Central memory CD8-positive, alpha-beta T cell (primary cell): ENCODE data around the gene ZNF821.
A peak's percentile ranks its signal among the peaks of the same experiment; 100 is the strongest.
"Not testable (repeated sequence)": the region's sequence is repeated elsewhere in the genome, so short reads cannot be mapped to it uniquely, and the experiment has no call there.

Experiments
- ATAC-seq: fragments of 150-1000 bp; cut with Tn5 transposase; replicated peaks from 2 replicates; pipeline ENCODE4 v1.10.0; 2022; ENCODE audit warnings: mild to moderate bottlenecking, moderate FRiP score, moderate number of reproducible peaks; ENCODE audit not compliant: poor library complexity, severe bottlenecking; ENCODE audit errors: extremely low read depth
- DNase-seq, 2 donors: peaks; one replicate each; pipeline ENCODE4 v3.0.0; 2021; ENCODE audit warnings: low spot score in 2 of 2
- H3K27ac Mint-ChIP-seq: one replicate; pipeline ENCODE4 v1.8.0; 2022; ENCODE audit warnings: low read depth, mild to moderate bottlenecking, moderate library complexity, mixed read lengths
- H3K27me3 Mint-ChIP-seq: one replicate; pipeline ENCODE4 v1.8.0; 2022; ENCODE audit warnings: mixed read lengths
- H3K36me3 Mint-ChIP-seq: one replicate; pipeline ENCODE4 v1.8.0; 2022; ENCODE audit warnings: mild to moderate bottlenecking, moderate library complexity, mixed read lengths; ENCODE audit not compliant: insufficient read depth
- H3K4me1 Mint-ChIP-seq: one replicate; pipeline ENCODE4 v1.8.0; 2022; ENCODE audit warnings: mixed read lengths
- H3K4me3 Mint-ChIP-seq: one replicate; pipeline ENCODE4 v1.8.0; 2022; ENCODE audit warnings: mild to moderate bottlenecking, moderate library complexity, mixed read lengths
- H3K9me3 Mint-ChIP-seq: one replicate; pipeline ENCODE4 v1.8.0; 2022; ENCODE audit warnings: mixed read lengths

The ZNF821 gene

GRCh38 chr16:71917900-71918299 is 33.9 kb upstream of the ZNF821 start:
- Mint-ChIP-seq H3K27ac (no peak overlapping the region), H3K36me3 (peaks cover 78% of the 10 kb centered on the region), H3K9me3 (no peaks in the 10 kb centered on the region), H3K27me3 (no peaks in the 10 kb centered on the region), H3K4me1 (peaks cover 44% of the 10 kb centered on the region), H3K4me3 (no peak overlapping the region)
- ATAC-seq = no peak
- DNase-seq = no peak

GRCh38 chr16:71916397-71916920 is 32.5 kb upstream of the ZNF821 start:
- Mint-ChIP-seq H3K27ac (peak overlapping the region; percentile 72), H3K36me3 (peaks cover 68% of the 10 kb centered on the region), H3K4me1 (peaks cover 51% of the 10 kb centered on the region), H3K4me3 (no peak overlapping the region), H3K27me3 (no peaks in the 10 kb centered on the region), H3K9me3 (no peaks in the 10 kb centered on the region)
- DNase-seq (no peak), ATAC-seq (no peak)

GRCh38 chr16:71915350-71915749 is 31.4 kb upstream of the ZNF821 start:
- no peaks in the 10 kb centered on the region for H3K27me3 Mint-ChIP-seq
- no peak overlapping the region for H3K4me3 Mint-ChIP-seq
- H3K4me1 Mint-ChIP-seq = peaks cover 51% of the 10 kb centered on the region
- DNase-seq = no peak
- ATAC-seq = no peak
- peaks cover 59% of the 10 kb centered on the region for H3K36me3 Mint-ChIP-seq
- no peaks in the 10 kb centered on the region for H3K9me3 Mint-ChIP-seq
- H3K27ac Mint-ChIP-seq = peak overlapping the region; percentile 72

GRCh38 chr16:71914802-71915201 is 30.8 kb upstream of the ZNF821 start:
- Mint-ChIP-seq H3K36me3 (peaks cover 54% of the 10 kb centered on the region), H3K9me3 (no peaks in the 10 kb centered on the region), H3K27ac (peak overlapping the region; percentile 72), H3K4me3 (peak overlapping the region; percentile 37), H3K4me1 (peaks cover 55% of the 10 kb centered on the region), H3K27me3 (no peaks in the 10 kb centered on the region)
- ATAC-seq (no peak), DNase-seq (no peak)

GRCh38 chr16:71912534-71913275 is 28.7 kb upstream of the ZNF821 start:
- H3K27me3 Mint-ChIP-seq = no peaks in the 10 kb centered on the region
- H3K4me1 Mint-ChIP-seq = peaks cover 69% of the 10 kb centered on the region
- H3K4me3 Mint-ChIP-seq = peak overlapping the region; percentile 33
- no peak overlapping the region for H3K27ac Mint-ChIP-seq
- H3K9me3 Mint-ChIP-seq = no peaks in the 10 kb centered on the region
- H3K36me3 Mint-ChIP-seq = peaks cover 46% of the 10 kb centered on the region
- no peak for ATAC-seq
- no peak for DNase-seq

GRCh38 chr16:71911121-71911520 is 27.1 kb upstream of the ZNF821 start:
- Mint-ChIP-seq H3K4me1 (peaks cover 74% of the 10 kb centered on the region), H3K4me3 (peak overlapping the region; percentile 6), H3K27me3 (no peaks in the 10 kb centered on the region), H3K9me3 (no peaks in the 10 kb centered on the region), H3K27ac (no peak overlapping the region), H3K36me3 (peaks cover 38% of the 10 kb centered on the region)
- ATAC-seq (peak; percentile 49), DNase-seq (no peak)

- Mint-ChIP-seq H3K27ac (peak overlapping the region; percentile 92), H3K36me3 (peaks cover 24% of the 10 kb centered on the region), H3K4me1 (peaks cover 78% of the 10 kb centered on the region), H3K4me3 (peak overlapping the region; percentile 63)
- not testable (repeated sequence) for H3K27me3 Mint-ChIP-seq, H3K9me3 Mint-ChIP-seq, DNase-seq
- ATAC-seq = peak; percentile 43
Measured at GRCh38 chr16:71905765-71906164, 21.8 kb upstream of the ZNF821 start.

GRCh38 chr16:71904239-71904638 is 20.3 kb upstream of the ZNF821 start:
- Mint-ChIP-seq H3K27ac (peak overlapping the region; percentile 69), H3K27me3 (no peaks in the 10 kb centered on the region), H3K4me3 (peak overlapping the region; percentile 16), H3K4me1 (peaks cover 77% of the 10 kb centered on the region), H3K36me3 (peaks cover 26% of the 10 kb centered on the region), H3K9me3 (no peaks in the 10 kb centered on the region)
- DNase-seq (no peak), ATAC-seq (no peak)

GRCh38 chr16:71903608-71904007 is 19.6 kb upstream of the ZNF821 start:
- ATAC-seq (no peak), DNase-seq (no peak)
- peaks cover 24% of the 10 kb centered on the region for H3K36me3 Mint-ChIP-seq
- H3K9me3 Mint-ChIP-seq = no peaks in the 10 kb centered on the region
- H3K4me1 Mint-ChIP-seq = peaks cover 71% of the 10 kb centered on the region
- peak overlapping the region; percentile 69 for H3K27ac Mint-ChIP-seq
- peak overlapping the region; percentile 16 for H3K4me3 Mint-ChIP-seq
- no peaks in the 10 kb centered on the region for H3K27me3 Mint-ChIP-seq

- no peak for DNase-seq
- H3K36me3 Mint-ChIP-seq = peaks cover 20% of the 10 kb centered on the region
- H3K9me3 Mint-ChIP-seq = no peaks in the 10 kb centered on the region
- peaks cover 64% of the 10 kb centered on the region for H3K4me1 Mint-ChIP-seq
- peak overlapping the region; percentile 69 for H3K27ac Mint-ChIP-seq
- H3K4me3 Mint-ChIP-seq = peak overlapping the region; percentile 18
- ATAC-seq = no peak
- H3K27me3 Mint-ChIP-seq = no peaks in the 10 kb centered on the region
Measured at GRCh38 chr16:71902656-71903365, 18.8 kb upstream of the ZNF821 start.

GRCh38 chr16:71899171-71899570 is 15.2 kb upstream of the ZNF821 start:
- Mint-ChIP-seq H3K4me1 (peaks cover 51% of the 10 kb centered on the region), H3K36me3 (peaks cover 26% of the 10 kb centered on the region), H3K27me3 (no peaks in the 10 kb centered on the region), H3K27ac (peak overlapping the region; percentile 83), H3K9me3 (no peaks in the 10 kb centered on the region), H3K4me3 (peak overlapping the region; percentile 63)
- ATAC-seq (no peak), DNase-seq (no peak)

- no peak for ATAC-seq
- H3K4me1 Mint-ChIP-seq = peaks cover 39% of the 10 kb centered on the region
- DNase-seq = no peak
- H3K4me3 Mint-ChIP-seq = peak overlapping the region; percentile 98
- H3K27me3 Mint-ChIP-seq = no peaks in the 10 kb centered on the region
- peak overlapping the region; percentile 98 for H3K27ac Mint-ChIP-seq
- H3K9me3 Mint-ChIP-seq = no peaks in the 10 kb centered on the region
- H3K36me3 Mint-ChIP-seq = peaks cover 26% of the 10 kb centered on the region
Measured at GRCh38 chr16:71896764-71897368, 12.9 kb upstream of the ZNF821 start.
